GM21423 (cell line): ENCODE results near the gene LRRTM4.

Experiments
- ATAC-seq: cut with Tn5 transposase; IDR thresholded peaks from one replicate; pipeline ENCODE4 v1.9.1; 2021; ENCODE audit warnings: mild to moderate bottlenecking, moderate library complexity; ENCODE audit not compliant: unreplicated experiment

The LRRTM4 gene

GRCh38 chr2:77479395-77479794 lies 42.8 kb downstream of the LRRTM4 start:
- no peak for ATAC-seq

- ATAC-seq = no peak
Measured at GRCh38 chr2:77470096-77470495, 52.1 kb downstream of the LRRTM4 start.

DNA sequence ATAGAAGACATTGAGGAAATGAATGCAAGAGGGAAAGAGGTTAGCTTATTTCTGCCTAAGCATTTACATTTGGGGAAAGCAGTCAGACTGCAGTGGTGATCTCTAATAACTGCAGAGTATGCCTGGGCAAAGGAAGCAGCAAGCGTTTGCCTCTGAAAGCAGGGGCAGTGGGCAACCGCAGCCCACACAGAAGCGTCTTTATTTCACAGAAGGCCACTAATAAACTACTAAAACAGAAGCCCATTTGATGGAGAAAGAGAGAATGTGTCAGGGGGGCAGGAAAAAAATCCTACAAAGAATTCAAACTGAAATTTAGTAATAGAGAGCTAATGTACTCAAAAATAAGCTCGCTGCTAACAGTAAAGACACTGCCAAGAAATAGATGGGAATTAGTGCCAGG lies 53.1 kb downstream of the LRRTM4 start:
- no peak for ATAC-seq

DNA sequence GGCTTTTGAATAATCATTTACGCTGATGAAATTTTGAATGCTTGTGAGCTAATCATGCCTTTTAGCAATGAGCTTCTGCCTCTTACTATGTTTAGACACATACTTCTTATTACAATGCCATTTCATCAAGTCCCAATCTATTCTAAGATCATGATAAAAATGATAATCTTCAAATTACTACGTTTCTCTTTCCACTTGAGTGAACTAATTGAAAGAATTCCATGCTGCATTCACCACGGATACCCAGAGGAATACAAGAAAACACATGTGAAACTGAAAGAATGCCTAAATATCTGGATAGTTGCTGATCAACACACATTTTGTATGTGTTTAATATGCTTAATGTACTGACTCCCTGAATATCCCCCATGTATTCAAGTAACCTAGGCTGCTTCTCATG lies 62.3 kb downstream of the LRRTM4 start:
- ATAC-seq = no peak

- no peak for ATAC-seq
Measured at GRCh38 chr2:77458216-77458615, 64.0 kb downstream of the LRRTM4 start.

DNA sequence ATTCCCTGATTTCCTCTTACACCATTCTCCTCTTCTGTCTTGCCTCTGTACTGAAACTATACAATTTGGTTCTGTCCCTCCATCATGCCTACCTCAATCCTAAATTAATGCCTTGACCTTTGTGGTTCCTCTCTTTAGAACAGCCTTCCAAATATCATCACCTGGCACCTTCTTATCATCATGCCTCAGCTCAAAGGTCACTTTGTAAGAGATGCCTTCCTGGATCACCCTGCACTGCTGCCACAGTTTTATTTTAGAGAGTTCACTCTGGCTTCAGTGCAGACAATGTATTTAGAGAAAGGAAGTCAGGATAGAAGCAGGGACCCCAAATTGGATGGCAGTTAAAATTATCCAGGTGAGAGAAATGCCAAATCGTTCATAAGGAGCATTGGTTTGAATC lies 64.5 kb downstream of the LRRTM4 start:
- no peak for ATAC-seq

DNA sequence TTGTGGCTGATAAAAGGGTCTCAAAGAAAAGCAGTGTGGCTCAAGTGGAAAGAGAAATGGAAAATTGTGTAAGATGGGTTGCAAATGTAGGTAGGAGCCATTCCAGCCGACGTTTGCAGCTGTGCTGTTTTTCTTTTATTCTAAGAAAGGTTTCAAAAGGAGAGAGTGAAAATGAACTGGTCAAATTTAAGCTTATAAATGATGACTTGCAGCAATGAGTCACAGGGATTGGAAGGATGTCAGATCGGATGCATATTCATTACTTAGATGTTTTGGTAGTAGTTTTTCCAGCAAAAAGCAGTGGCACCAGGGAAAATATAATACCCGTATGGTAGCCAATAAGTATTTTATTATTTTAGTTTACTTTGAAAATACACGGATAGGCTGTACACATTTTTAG lies 79.1 kb downstream of the LRRTM4 start:
- ATAC-seq = no peak

GRCh38 chr2:77434880-77435279 lies 87.3 kb downstream of the LRRTM4 start:
- no peak for ATAC-seq

DNA sequence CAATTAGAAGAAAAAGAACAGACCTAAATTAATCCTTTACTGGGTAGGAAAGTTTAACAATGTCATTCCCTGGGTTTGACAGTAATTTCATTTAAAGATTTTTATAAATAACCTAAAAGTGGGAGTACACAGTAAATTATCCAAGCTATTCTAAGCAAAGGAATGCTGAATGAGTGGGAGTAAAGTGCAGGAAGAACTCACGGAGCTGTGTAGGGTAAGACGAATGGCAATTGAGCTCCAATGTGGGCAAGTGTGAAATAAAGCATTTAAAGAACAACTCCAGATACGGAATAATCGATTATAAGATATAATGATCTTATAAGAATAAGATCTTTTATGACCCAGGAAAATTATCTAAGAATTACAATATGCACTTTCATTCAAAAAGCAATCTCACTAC lies 93.2 kb downstream of the LRRTM4 start:
- ATAC-seq = no peak

DNA sequence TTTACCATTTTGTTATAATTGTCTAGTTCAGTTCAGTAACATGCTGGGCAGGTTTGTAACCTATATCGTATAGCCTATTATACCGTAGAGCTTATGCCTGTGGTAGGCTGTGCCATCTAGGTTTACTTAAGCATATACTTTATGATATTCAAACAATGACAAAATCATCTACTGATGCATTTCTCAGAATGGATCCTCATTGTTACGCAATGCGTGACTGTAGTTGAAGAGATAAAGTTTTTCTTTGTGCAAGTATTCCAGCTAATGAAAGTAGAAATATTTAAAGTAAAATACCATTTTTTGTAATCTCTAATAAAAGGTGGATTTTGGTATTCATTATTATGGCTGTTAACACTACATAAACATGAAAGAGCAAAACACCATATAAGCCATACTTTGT lies 100.2 kb downstream of the LRRTM4 start:
- no peak for ATAC-seq

GRCh38 chr2:77418537-77418936 lies 103.6 kb downstream of the LRRTM4 start:
- ATAC-seq = no peak

DNA sequence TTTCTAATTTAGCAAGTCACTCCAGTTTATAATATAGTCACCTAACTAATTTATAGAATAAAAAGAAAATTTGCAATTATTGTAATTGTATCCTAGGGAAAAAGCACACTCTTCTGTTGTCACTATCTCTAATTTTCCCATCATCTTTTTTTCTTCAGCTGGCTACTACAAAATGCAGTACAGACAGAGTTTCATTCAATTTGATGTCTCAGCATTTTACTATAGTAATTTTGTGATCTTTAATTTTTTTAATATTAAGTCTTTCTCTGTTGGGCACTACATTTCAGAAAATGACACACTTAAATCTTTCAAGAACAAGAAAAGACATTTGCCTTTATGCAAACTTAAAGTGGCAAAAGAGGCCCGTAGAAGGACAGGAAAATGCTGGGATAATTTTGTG lies 118.0 kb downstream of the LRRTM4 start:
- ATAC-seq = no peak

DNA sequence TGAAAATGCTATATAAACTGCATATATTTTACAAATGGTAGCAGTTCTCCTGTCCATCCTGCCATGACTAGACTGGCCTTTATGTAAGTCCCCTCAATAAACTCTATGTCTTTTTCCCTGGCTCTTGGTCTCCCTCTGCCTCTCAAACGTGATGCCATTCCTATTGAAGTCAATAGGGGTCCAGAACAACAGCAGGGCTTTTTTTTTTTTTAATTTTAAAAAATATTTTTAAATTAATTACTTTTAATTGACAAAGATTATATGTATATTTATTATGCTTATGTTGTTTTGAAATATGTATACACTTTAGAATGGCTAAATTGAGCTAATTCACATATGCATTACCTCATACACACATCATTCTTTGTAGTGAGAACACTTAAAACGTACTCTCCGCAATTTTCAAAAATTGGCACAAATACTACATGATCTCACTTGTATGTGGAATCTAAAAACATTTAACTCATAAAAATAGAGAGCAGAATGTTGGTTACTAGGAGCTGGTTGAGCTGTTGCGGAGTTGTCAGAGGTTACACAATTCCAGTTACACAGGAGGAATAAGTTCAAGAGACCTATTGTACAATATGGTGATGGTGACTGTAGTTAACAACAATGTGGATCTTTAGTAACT lies 123.1 kb downstream of the LRRTM4 start:
- ATAC-seq = no peak

- no peak for ATAC-seq
Measured at GRCh38 chr2:77397763-77398162, 124.4 kb downstream of the LRRTM4 start.

DNA sequence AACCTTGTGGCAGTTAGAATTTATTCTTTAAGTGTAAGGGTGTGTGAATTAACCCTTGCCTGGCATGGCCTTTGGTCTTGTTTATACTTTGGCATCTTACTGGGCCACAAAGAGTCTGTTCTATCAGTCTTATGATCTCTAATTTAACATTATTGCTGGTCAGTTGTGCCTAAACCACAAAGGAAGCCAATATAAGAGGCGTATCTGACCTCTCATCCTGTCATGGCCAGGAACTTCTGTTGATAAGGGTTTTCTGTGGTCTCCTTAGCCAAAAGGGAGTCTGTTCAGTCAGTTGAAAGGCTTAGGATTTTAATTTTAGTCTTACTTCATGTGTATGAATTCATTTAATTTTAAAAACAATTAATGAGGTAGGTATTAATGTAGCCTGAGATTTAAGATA lies 127.2 kb downstream of the LRRTM4 start:
- no peak for ATAC-seq

GRCh38 chr2:77391119-77391518 lies 131.1 kb downstream of the LRRTM4 start:
- ATAC-seq = no peak

GRCh38 chr2:77387324-77387723 lies 134.9 kb downstream of the LRRTM4 start:
- ATAC-seq = no peak

GRCh38 chr2:77372636-77373035 lies 149.5 kb downstream of the LRRTM4 start:
- ATAC-seq = no peak

DNA sequence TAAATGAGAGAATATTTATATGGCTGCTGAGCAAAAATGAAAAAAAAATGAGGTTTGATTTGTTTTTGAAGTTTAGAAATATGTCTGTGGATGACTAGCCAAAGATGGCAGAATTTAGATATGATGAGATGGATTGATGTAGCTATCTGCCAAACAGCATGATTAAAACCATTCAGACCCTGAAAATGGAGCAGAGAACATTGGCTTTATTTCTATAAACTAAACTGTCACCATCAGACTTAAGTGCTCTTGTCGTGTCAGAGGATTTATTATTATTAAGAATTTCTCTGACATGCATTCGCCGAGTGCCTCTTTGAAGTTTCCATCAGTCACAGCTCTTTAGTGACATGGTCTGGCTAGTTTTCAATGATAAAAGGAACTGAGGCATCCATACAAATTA lies 151.7 kb downstream of the LRRTM4 start:
- ATAC-seq = no peak

- ATAC-seq = no peak
Measured at GRCh38 chr2:77363277-77363676, 158.9 kb downstream of the LRRTM4 start.

GRCh38 chr2:77348821-77349220 lies 173.4 kb downstream of the LRRTM4 start:
- ATAC-seq = no peak

DNA sequence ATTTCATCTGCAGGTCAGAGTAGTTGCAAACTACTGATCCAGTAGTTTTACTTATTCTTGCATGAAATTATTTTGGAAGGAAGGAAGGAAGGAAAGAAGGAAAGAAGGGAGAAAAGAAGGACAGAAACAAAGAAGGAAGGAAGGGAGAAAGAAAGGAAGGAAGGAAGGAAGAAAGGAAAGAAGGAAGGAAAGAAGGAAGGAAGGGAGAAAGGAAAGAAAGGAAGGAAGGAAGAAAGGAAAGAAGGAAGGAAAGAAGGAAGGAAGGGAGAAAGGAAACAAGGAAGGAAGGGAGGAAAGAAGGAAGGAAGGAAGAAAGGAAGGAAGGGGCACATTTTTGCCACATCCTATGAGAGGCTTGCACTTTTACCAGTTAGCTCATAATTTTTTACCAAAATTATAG lies 186.2 kb downstream of the LRRTM4 start:
- no peak for ATAC-seq

GRCh38 chr2:77328134-77328931 lies 193.8 kb downstream of the LRRTM4 start:
- no peak for ATAC-seq
